Activated T-cell treated with anti-CD3 and anti-CD28 coated beads, Interleukin-2, amount 50 U/mL, for 72 hours (primary cell): ENCODE results near the gene CHD3. TPM values are rescaled to one million over a fixed set of nuclear protein-coding genes. Genes with fewer than 3 reads are reported as not detected.
A peak's percentile ranks its signal among the peaks of the same experiment; 100 is the strongest.

ENCODE experiments used
- ATAC-seq, 2 donors: fragments of 150-1000 bp; cut with Tn5 transposase; replicated peaks in 1 of 2; 2 replicates each; pipeline ENCODE4 v1.10.0; 2021; ENCODE audit warnings: moderate library complexity in 2 of 2, mild to moderate bottlenecking in 1 of 2
- DNase-seq, 2 donors: peaks; one replicate each; pipeline ENCODE4 v3.0.0; 2021 to 2022; ENCODE audit warnings: mixed read lengths in 1 of 2
- H3K27ac Mint-ChIP-seq: one replicate; pipeline ENCODE4 v1.8.0; 2022; ENCODE audit warnings: mild to moderate bottlenecking, moderate library complexity, mixed read lengths
- H3K27me3 Mint-ChIP-seq: one replicate; pipeline ENCODE4 v1.8.0; 2022; ENCODE audit warnings: low read depth, mixed read lengths
- H3K36me3 Mint-ChIP-seq, 2 donors: one replicate each; pipeline ENCODE4 v1.8.0; 2022; ENCODE audit warnings: mixed read lengths in 2 of 2, mild to moderate bottlenecking in 1 of 2; ENCODE audit not compliant: insufficient read depth in 2 of 2
- H3K4me1 Mint-ChIP-seq: one replicate; pipeline ENCODE4 v1.8.0; 2022; ENCODE audit warnings: low read depth, mixed read lengths
- H3K4me3 Mint-ChIP-seq, 2 donors: one replicate each; pipeline ENCODE4 v1.8.0; 2022; ENCODE audit warnings: mild to moderate bottlenecking in 2 of 2, mixed read lengths in 2 of 2, moderate library complexity in 2 of 2
- H3K9me3 Mint-ChIP-seq, 2 donors: one replicate each; pipeline ENCODE4 v1.8.0; 2022; ENCODE audit warnings: mixed read lengths in 2 of 2
- total RNA-seq, 2 donors: library from RNA; stranded (reverse); gene quantifications; one replicate each; pipeline ENCODE4 v1.2.3, GENCODE V29; 2022

CHD3 gene
- total RNA-seq, 2 donors from 2014 or later = 133 to 140 TPM

DNA sequence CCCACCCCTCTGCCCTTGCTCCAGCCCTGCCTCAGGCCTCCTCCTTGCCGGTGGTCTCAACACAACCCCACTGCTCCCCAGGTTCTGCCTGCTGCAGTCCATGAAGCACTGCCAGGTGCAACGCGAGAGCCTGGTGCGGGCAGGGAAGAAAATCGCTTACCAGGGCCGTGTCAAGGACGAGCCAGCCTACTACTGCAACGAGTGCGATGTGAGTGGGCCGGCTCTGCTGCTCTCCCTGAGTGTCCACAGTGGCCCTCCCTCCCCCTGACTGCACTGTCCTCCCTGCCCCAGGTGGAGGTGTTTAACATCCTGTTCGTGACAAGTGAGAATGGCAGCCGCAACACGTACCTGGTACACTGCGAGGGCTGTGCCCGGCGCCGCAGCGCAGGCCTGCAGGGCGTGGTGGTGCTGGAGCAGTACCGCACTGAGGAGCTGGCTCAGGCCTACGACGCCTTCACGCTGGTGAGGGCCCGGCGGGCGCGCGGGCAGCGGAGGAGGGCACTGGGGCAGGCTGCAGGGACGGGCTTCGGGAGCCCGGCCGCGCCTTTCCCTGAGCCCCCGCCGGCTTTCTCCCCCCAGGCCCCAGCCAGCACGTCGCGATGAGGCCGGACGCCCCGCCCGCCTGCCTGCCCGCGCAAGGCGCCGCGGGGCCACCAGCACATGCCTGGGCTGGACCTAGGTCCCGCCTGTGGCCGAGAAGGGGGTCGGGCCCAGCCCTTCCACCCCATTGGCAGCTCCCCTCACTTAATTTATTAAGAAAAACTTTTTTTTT is 35.5 kb upstream of the CHD3 start:
- H3K9me3 Mint-ChIP-seq = no peaks in the 10 kb centered on the region
- H3K4me1 Mint-ChIP-seq = peaks cover 32% of the 10 kb centered on the region
- H3K36me3 Mint-ChIP-seq = peaks cover 2 to 13% of the 10 kb centered on the region in 2 donors
- no peaks in the 10 kb centered on the region for H3K27me3 Mint-ChIP-seq
- DNase-seq = no peak
- H3K27ac Mint-ChIP-seq = no peak overlapping the region
- ATAC-seq = no peak
- no peak overlapping the region for H3K4me3 Mint-ChIP-seq

DNA sequence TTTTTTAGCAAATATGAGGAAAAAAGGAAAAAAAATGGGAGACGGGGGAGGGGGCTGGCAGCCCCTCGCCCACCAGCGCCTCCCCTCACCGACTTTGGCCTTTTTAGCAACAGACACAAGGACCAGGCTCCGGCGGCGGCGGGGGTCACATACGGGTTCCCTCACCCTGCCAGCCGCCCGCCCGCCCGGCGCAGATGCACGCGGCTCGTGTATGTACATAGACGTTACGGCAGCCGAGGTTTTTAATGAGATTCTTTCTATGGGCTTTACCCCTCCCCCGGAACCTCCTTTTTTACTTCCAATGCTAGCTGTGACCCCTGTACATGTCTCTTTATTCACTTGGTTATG is 34.9 kb upstream of the CHD3 start:
- ATAC-seq (no peak), DNase-seq (no peak)
- Mint-ChIP-seq H3K36me3 (peaks cover 2 to 11% of the 10 kb centered on the region in 2 donors), H3K27ac (peak overlapping the region; percentile 76), H3K9me3 (no peaks in the 10 kb centered on the region), H3K4me1 (peaks cover 32% of the 10 kb centered on the region), H3K27me3 (no peaks in the 10 kb centered on the region), H3K4me3 (peak overlapping the region; percentile 31 to 33)

DNA sequence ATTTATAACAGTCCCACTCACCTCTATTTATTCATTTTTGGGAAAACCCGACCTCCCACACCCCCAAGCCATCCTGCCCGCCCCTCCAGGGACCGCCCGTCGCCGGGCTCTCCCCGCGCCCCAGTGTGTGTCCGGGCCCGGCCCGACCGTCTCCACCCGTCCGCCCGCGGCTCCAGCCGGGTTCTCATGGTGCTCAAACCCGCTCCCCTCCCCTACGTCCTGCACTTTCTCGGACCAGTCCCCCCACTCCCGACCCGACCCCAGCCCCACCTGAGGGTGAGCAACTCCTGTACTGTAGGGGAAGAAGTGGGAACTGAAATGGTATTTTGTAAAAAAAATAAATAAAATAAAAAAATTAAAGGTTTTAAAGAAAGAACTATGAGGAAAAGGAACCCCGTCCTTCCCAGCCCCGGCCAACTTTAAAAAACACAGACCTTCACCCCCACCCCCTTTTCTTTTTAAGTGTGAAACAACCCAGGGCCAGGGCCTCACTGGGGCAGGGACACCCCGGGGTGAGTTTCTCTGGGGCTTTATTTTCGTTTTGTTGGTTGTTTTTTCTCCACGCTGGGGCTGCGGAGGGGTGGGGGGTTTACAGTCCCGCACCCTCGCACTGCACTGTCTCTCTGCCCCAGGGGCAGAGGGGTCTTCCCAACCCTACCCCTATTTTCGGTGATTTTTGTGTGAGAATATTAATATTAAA is 34.4 kb upstream of the CHD3 start:
- Mint-ChIP-seq H3K36me3 (peaks cover 2 to 11% of the 10 kb centered on the region in 2 donors), H3K27me3 (no peaks in the 10 kb centered on the region), H3K4me3 (peak overlapping the region in 1 of 2 donors; percentile 31), H3K9me3 (no peaks in the 10 kb centered on the region), H3K4me1 (peaks cover 32% of the 10 kb centered on the region), H3K27ac (peak overlapping the region; percentile 76)
- DNase-seq = no peak
- ATAC-seq = no peak

DNA sequence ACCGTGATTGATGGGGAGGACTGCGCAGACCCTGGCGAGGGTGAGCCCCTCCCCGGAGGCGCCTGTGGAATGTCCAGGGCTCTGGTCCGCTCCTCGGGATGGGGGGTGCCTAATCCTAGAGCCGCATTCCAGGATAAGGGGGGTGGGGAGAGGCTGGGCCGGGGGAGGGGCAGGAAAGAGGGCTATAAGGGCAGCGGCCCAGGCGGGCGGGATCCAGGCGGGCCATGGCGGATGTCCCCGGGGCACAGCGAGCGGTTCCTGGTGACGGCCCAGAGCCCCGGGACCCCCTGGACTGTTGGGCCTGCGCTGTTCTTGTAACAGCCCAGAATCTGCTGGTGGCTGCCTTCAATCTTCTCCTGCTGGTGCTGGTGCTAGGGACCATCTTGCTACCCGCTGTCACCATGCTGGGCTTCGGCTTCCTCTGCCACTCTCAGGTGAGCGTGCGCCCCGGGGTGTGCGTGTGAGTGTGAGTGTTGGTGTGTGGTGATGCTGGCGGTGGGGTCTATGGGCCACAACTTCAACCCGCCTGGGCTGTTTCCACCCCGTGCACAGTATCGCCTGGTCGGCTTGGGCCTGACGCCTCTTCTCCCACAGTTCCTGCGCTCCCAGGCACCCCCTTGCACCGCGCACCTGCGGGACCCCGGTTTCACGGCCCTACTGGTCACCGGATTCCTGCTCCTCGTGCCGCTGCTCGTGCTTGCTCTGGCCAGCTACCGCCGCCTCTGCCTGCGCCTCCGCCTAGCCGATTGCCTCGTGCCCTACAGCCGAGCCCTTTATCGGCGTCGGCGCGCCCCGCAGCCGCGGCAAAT is 33.5 kb upstream of the CHD3 start, which contains the start of gene TMEM88:
TSS of gene TMEM88 (plus strand) at position 216 of the 809 bp plus-strand sequence. CDS start at position 225, 9 bp downstream.
- Mint-ChIP-seq H3K36me3 (peaks cover 2 to 11% of the 10 kb centered on the region in 2 donors), H3K9me3 (no peaks in the 10 kb centered on the region), H3K27me3 (no peaks in the 10 kb centered on the region), H3K4me3 (peak within 1 kb of the TSS in 1 of 2 donors; percentile 31), H3K27ac (peak within 1 kb of the TSS; percentile 76), H3K4me1 (peaks cover 25% of the 10 kb centered on the region)
- DNase-seq (no peak), ATAC-seq (no peak)

DNA sequence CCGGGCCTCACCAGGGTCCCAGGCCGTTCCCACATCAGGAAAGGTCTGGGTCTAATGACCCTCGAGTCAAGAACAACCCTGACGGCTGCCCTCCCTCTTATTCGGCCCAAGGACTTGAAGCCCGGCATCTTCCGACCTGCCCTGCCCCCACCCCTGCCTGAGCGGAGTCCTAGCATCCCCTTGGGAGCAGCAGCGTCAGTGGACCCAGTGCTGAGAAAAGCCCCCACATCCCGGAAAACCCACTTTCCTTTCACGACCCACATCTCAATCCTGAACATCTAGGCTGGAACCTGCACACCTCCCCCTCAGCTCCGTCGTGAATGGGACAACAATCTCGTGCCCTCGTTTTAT is 33.0 kb upstream of the CHD3 start:
- ATAC-seq (no peak), DNase-seq (no peak)
- Mint-ChIP-seq H3K36me3 (peaks cover 2 to 11% of the 10 kb centered on the region in 2 donors), H3K4me3 (no peak overlapping the region), H3K4me1 (peaks cover 19% of the 10 kb centered on the region), H3K27ac (no peak overlapping the region), H3K9me3 (no peaks in the 10 kb centered on the region), H3K27me3 (no peaks in the 10 kb centered on the region)

DNA sequence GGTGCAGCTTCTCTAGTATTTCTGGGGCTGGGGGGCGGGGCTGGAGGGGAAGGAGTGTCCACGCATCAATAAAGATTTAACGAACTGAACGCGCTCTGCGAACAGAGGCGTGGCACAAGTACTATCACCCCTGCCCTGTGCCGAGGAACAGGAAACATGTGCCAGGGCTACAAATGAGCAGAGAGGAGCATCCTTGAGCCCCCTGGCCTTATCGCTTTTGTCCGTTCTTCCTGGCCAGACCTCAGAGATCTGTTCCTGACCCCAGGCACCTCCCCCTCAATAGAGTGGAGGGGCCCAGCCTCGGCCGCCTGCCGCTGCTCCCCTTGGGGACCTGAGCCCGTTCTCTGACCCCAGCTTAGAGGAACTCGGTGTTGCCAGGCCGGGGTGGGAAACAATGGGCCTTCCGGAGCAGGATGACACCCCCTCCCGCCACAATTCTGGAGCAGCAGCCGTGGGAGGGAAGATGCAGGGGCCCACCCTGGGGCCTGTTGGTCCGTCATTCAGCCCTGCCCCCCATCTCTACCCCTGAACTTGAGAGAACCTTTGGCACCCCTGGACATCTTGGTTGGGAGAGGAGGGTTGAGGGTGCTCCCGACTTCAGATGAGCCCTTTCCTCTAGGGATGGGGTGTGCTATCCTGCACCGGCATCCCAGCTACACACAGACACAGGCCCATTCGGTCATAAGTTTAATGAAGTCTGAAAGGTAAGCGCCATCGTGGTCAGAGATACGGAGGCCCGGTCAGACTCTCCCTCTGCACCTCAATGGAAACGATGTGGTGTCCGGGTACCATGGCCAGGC is 32.4 kb upstream of the CHD3 start:
- Mint-ChIP-seq H3K27me3 (no peaks in the 10 kb centered on the region), H3K9me3 (no peaks in the 10 kb centered on the region), H3K36me3 (peaks cover 2 to 8% of the 10 kb centered on the region in 2 donors), H3K4me3 (no peak overlapping the region), H3K27ac (no peak overlapping the region), H3K4me1 (peaks cover 13% of the 10 kb centered on the region)
- DNase-seq (no peak), ATAC-seq (no peak)

DNA sequence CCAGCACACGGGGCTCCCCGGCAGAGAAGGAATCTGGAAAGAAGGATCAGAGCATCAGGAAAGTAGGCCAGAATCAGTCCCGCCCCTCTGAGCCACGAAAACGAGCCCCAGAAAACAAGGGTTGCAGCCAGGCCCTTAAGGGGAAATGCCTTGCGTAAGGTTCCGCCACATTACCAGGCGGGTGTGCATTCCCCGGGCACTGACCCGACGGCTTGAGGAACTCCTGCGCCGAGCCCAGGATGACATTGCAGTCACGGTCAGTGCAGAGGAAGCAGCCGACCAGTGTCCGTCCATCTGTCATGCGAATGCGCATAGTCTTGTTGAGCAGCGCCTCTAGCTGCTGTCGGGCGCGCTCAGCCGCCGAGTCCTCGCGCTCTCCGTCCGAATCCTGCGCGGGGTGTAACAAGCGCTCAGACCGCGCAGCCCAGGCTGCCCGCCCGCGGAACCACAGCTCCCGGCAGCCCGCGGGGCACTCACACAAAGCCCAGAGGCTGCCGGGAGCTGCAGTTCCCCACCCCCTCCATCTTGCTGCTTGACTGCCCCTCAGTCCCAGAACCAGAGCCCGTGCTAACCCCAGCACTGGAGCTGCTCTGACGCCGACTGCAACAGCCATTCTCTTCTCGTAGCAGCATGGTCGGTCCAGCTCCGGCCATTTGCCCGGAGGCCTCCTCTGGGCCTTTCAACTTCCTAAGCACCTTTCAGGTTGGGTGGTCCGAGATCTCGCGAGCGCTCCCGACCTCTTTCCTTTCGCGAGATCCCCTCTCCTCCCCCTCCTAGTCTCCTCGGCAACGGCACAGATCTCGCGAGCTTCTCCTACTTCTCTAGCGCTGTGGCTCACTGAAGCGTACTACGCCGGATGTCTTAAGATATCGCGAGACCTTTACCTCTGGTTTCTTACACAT is 31.5 kb upstream of the CHD3 start, which contains the start of gene NAA38:
TSS of gene NAA38 (minus strand) at position 749 of the 902 bp plus-strand sequence. CDS start at position 653, 96 bp downstream.
- ATAC-seq = peak; percentile 89 to 90
- peaks cover 2 to 8% of the 10 kb centered on the region in 2 donors for H3K36me3 Mint-ChIP-seq
- DNase-seq = peak; percentile 92 to 97
- no peak within 1 kb of the TSS for H3K4me3 Mint-ChIP-seq
- no peak within 1 kb of the TSS for H3K27ac Mint-ChIP-seq
- H3K4me1 Mint-ChIP-seq = peaks cover 5% of the 10 kb centered on the region
- no peaks in the 10 kb centered on the region for H3K9me3 Mint-ChIP-seq
- H3K27me3 Mint-ChIP-seq = no peaks in the 10 kb centered on the region

DNA sequence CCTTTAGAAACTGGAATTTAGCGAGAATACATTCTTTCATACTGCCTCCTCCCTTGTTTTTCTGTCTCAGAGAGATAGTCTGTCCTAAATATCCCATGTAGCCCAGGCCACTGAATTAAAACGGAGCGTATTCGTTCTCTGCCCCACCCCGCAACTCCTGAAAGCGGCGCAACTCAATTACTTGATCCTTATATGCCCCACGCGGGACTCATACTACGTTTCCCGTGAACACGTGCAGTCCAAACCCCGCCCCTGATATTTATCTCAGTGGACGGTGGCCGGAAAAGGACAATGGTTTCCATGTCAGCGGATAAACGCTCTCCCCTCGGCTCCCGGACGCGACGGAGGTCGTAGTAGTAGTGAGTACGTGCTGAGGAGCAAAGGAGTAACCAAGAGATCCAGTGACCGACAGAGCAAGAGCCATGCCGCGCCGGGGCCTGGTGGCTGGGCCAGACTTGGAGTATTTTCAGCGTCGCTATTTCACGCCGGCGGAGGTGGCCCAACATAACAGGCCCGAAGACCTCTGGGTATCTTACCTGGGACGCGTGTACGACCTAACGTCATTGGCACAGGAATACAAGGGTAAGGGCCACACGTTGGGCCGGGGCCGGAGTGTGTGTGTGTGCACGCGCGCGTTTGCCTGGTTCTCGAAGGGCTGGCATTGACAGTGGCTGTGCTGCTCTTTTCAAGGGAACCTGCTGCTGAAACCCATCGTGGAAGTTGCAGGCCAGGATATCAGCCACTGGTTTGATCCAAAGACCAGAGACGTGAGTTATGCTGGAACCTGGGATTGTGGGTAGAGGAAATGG is 30.7 kb upstream of the CHD3 start, which contains the start of gene CYB5D1:
TSS of gene CYB5D1 (plus strand) at position 291 of the 809 bp plus-strand sequence. CDS start at position 423, 132 bp downstream.
- Mint-ChIP-seq H3K4me3 (no peak within 1 kb of the TSS), H3K27ac (no peak within 1 kb of the TSS), H3K36me3 (peaks cover 2 to 5% of the 10 kb centered on the region in 2 donors), H3K4me1 (peaks cover 4% of the 10 kb centered on the region), H3K27me3 (no peaks in the 10 kb centered on the region), H3K9me3 (no peaks in the 10 kb centered on the region)
- DNase-seq (peak; percentile 85 to 89), ATAC-seq (peak; percentile 54 to 56)

DNA sequence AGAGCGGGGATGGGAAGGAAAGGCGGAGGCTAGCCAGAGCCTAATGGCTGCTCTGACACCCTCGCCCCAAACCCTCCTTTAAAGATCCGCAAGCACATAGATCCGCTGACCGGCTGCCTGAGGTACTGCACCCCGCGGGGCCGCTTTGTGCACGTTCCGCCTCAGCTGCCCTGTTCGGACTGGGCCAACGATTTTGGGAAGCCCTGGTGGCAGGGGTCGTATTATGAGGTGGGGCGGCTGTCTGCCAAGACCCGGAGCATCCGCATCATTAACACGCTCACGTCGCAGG is 30.1 kb upstream of the CHD3 start:
- Mint-ChIP-seq H3K9me3 (no peaks in the 10 kb centered on the region), H3K27ac (no peak overlapping the region), H3K36me3 (peaks cover 2 to 5% of the 10 kb centered on the region in 2 donors), H3K4me3 (no peak overlapping the region), H3K27me3 (no peaks in the 10 kb centered on the region), H3K4me1 (peaks cover 4% of the 10 kb centered on the region)
- ATAC-seq (no peak), DNase-seq (peak in 1 of 2 donors; percentile 46)

DNA sequence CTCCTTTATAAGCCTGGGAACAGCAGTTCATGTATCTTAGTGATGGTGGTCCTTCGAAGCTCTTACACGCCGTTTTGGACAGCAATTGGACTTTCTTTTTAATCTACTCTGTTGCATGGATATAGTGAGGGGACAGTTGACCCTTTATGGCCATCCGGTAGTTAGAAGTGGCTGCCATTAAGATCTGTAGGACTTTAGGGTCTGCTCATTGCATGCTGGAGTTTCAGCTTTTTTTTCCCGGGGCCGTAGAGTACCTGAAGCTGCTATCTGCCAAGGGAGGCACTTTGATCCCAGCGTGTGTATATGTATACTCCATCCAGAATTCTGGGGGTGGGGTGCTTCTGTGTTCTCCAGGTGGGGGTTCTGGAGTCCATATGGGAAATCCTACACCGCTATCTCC is 29.6 kb upstream of the CHD3 start:
- Mint-ChIP-seq H3K27ac (no peak overlapping the region), H3K4me1 (no peaks in the 10 kb centered on the region), H3K36me3 (peaks cover 2% of the 10 kb centered on the region in 2 donors), H3K27me3 (no peaks in the 10 kb centered on the region), H3K9me3 (no peaks in the 10 kb centered on the region), H3K4me3 (no peak overlapping the region)
- ATAC-seq (no peak), DNase-seq (no peak)
